CD4-positive, alpha-beta T cell treated with Interleukin-15 for 1 hour (primary cell): ENCODE data around the gene TMEM238.

Experiments used
- DNase-seq: peaks from one replicate; pipeline ENCODE4 v3.0.0-alpha.2; 2020

Gene TMEM238

DNA sequence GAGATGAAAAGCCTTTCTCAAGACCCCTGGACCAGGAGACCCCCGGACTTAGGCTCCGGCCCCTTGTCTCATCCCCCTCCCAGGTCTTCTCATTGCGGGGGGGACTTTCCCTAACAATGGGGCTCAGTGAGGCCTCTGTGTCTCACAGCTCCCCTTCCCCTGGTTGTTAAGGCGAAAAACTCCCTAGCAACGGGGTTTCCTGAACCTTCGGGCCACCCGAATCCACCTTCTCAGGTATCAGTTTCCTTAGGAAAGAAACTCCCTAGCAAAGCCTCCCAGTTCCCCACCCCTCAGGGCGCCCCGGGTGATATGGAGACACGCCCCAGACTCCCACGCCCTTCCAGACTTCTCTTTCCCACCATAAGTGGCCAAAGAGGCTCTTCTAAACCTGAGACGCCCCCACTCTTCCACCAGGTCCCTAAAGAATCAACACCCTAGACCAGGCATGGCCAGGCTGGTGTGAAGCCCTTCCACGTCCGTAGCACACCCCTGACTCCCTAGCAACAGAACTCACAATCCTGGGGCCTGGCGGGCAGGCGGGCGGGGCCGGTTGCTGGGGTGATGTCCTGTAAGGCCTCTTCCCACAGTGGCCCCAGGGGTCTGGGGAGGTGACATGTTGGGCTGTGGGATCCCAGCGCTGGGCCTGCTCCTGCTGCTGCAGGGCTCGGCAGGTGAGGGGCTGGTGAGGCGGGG, 7.7 kb downstream of the TMEM238 start, which contains the start of gene TMEM190:
Gene TMEM190, plus strand, starts transcription at position 586 of the 693 bp plus-strand sequence. Its CDS starts 28 bp downstream, at position 614.
- DNase-seq = no peak

GRCh38 chr19:55373993-55374757, 9.9 kb downstream of the TMEM238 start:
- DNase-seq = no peak

DNA sequence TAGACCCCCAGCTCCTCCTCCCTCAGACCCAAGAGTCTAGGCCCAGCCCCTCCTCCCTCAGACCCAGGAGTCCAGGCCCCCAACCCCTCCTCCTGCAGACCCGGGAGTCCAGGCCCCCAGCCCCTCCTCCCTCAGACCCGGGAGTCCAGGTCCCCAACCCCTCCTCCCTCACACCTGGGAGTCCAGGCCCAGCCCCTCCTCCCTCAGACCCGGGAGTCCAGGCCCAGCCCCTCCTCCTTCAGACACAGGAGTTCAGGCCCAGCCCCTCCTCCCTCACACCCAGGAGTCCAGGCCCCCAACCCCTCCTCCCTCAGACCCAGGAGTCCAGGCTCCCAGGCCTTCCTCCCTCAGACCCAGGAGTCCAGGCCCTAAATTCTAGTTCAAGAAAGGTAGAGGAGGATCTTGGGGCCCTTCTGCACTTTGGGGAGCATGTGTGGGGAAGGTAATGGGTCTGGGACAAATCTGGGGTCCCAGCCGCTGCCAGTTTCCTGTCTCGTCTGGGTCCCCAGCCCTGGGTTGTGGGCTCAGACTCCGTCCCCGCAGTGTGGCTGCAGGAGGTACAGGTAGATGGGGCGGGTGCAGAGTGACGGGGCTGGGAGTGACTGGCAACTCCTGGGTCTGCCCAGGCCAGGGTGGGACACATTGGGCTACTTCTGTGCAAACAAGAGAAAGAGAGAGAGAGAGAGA, 10.6 kb downstream of the TMEM238 start:
- DNase-seq = no peak

DNA sequence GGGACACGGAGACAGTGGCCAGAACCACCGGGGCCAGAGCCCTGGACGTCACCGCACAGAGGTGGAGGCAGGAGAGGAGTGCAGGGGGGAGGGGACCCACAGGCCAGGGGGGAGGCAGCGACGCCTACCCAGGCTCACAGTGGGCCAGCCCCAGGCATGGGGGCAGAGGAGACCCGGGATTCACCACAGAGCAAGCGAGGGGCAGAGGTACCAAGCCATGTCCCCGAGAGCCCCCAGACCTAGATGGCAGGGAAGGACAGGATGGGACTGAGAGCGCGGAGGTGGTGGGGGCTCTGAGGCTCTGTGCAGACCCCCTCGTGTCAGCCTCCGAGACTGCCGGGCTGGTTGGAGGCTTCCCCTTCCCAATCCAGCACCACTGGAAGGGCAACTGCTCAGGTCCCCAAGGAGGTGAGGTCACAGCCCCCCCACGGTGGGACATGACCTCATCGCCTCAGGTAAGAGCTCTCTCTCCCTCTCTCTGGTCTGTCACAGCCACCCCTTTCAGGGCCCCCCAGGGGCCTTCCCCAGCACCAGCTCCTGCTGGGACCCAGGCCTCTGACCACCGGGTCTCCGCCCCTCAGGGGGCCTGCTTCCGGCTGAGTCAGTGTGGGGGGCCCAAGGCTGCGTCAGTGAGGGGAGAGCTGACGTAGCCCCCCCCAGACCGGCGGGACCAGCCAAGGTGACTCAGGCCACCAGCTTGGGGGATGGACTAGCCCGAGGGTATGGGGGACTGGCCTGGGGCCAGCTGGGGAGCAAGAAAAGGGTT, 11.6 kb downstream of the TMEM238 start:
- DNase-seq = no peak

DNA sequence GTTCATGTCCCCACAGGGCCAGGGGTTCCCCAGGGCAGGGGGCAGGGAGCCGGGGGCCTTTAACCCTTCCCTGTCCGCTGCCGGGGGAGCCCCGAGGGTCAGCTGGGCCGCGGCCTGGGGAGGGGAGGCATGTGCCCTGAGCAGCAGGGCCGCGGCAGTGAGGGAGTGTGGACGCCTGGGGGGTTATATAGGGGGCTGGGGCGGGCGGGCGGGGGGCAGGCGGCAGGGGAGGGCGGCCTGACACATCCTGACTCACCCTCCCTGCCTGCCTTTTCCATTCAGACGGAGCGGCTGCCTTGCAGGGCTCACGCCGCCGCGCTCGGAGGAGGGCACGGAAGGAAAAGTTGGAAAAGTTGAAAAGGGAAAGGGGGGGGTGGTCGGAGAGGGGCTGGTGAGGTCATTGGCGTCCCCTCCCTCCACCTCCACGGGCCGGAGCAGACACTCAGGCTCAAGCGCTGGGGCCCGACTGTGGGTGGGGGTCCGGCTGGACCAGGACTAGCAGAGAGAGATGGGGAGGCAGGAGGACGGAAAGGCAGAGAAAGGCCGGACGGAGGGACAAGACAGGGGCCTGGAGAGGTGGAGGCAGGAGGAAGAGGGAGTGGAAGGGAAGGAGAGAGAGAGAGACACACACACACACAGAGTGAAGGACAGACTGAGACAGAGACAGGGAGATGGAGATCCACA, 13.6 kb downstream of the TMEM238 start, which contains the start of gene IL11:
Gene IL11, minus strand, starts transcription at position 159 of the 684 bp plus-strand sequence. Its CDS starts 153 bp downstream, at position 6.
- no peak for DNase-seq

GRCh38 chr19:55369653-55370304, 14.3 kb downstream of the TMEM238 start:
- peak; percentile 29 for DNase-seq

DNA sequence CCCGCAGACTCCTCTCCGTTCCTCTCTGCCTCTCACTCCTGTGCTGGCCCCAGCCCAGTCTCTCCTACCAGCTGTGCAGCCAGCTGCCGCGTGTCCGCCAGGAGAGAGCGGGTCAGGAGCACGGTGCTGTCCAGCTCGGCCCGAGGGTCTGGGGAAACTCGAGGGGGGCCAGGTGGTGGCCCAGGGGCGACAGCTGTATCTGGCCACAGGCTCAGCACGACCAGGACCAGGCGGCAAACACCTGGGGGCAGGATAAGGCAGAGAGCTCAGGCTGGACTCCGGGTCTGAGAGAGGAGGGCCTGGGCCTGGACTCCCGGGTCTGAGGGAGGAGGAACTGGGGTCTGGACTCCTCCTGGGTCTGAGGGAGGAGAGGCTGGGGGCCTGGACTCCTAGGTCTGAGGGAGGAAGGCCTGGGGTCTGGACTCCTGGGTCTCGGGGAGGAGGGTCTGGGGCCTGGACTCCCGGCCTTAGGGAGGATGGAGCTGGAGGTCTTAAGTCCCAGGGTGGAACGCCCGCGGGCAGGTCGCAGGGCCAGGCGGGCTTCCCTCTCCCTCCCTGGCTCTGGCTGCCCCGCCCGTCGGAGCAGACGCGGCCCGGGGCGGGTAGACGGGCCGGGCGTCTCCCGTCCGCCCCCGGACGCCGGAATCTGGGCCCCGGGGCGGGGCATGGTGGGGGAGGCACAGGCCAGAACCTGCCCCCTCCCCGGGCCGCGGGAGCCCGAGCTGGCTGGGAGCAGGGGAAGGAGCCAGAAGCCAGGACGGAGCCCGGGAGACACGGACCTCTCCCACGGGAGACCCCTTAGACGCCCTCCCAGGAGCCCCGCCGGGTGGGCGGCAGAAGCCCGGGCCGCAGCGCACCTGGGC, 15.2 kb downstream of the TMEM238 start:
- no peak for DNase-seq

GRCh38 chr19:55368106-55368505, 16.0 kb downstream of the TMEM238 start:
- no peak for DNase-seq

GRCh38 chr19:55366790-55367189, 17.3 kb downstream of the TMEM238 start:
- no peak for DNase-seq

GRCh38 chr19:55365964-55366363, 18.1 kb downstream of the TMEM238 start:
- DNase-seq = no peak

GRCh38 chr19:55365245-55365644, 18.8 kb downstream of the TMEM238 start:
- DNase-seq = no peak

GRCh38 chr19:55362990-55363716, 20.9 kb downstream of the TMEM238 start, which contains the start of gene GARIN5B:
GARIN5B (minus strand) TSS chr19:55363260; CDS start chr19:55363066, 194 bp downstream.
- no peak for DNase-seq

DNA sequence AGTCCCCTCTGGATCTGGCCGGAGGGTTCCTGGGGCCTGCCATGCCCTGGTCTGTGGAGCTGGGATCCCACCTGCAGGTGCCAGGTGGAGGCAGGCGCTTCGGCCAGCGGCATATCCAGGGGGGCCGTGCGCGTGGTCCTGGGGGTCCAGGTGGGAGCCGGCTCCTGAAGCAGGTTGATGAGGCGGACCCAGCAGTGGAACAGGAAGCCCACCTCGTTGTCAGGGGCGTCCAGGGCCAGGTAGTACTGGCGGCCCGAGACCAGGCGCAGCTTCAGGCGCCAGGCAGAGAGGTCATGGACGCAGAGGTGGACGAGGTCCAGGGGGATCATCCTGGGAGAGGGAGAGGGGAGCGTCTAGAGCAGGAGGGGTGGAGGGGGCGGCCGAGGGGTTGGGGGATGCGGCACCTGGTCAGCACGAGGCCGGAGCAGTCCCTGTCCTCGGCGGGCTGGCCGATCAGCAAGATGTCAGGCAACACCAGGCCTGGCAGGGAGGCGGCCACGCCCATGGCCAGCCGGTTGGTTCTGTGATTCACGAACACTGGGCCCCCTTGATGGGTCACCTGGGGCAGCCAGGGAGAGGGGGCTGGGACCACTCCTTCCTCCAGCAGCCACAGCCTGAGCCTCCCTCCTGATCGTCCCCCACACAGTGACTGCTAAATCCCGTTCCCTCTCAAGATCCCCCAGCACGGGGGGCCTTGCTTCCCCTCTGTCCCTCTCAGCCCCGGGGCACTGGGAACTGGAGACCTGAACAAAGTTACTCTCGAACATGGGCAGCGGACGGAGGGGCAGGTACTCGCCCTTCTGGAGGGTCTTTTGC, 21.7 kb downstream of the TMEM238 start:
- DNase-seq = no peak

DNA sequence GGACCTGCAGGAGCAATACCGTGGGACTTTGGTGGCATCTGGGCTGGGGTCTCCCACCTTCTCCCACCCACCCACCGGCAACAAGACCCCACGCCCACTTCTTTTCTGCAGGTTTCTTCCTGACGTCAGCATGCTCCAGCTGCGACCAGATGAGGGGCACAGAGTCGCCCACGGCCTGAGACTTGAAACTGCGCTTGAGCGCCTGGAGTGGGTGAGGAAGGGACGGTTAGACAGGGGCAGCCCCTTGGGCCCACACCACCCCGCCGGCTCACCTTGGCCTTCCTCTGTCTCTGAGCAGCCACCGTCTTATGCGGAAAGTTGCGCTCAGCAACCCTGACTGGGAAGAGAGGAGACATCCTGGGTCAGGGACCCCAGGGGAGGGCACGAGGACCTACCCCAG, 23.2 kb downstream of the TMEM238 start:
- DNase-seq = no peak

DNA sequence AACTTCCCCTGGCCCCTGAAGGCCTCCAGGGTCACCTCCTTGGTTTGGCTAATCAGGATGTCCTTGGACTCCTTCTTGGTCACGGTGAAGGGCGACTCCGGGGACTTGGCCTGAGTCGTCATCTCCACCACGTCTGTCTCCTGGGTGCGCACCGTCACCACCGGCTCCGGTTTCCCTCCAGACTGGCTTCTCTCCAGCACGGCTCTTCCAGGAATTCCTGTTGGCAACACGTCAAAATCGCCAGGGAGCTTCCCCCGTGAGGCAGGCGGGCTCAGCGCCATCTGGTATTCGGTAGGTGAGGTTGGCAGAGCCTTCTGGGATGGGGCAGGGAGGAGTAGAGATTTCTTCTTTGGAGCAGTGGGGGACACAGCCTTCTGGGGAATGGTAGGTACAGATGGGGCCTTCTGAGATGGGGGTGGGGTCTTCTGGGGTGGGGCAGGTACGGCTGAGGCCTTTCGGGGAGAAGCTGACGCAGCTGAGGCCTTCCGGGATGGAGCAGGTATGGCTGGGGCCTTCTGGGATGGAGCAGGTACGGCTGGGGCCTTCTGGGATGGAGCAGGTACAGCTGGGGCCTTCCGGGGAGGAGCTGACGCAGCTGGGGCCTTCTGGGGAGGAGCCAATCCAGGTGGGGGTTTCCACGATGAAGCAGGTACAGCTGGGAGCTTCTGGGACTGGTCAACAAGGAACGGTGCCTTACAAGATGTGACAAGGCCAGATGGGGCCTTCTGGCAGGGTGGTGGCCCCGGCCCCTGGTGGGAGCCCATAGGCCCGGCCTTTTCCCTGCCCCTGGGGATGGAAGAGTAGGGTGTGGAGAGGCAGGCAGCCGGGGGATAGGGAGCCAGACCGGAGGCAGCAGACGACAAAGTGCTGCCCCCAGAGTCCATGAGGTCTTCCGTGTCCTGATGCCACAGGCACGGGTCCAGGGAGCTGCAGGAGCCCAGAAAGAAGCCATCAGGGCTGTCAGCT, 24.9 kb downstream of the TMEM238 start:
- DNase-seq = no peak

- DNase-seq = no peak
These were observed 25.6 kb downstream of the TMEM238 start for GRCh38 chr19:55358493-55358892.

DNA sequence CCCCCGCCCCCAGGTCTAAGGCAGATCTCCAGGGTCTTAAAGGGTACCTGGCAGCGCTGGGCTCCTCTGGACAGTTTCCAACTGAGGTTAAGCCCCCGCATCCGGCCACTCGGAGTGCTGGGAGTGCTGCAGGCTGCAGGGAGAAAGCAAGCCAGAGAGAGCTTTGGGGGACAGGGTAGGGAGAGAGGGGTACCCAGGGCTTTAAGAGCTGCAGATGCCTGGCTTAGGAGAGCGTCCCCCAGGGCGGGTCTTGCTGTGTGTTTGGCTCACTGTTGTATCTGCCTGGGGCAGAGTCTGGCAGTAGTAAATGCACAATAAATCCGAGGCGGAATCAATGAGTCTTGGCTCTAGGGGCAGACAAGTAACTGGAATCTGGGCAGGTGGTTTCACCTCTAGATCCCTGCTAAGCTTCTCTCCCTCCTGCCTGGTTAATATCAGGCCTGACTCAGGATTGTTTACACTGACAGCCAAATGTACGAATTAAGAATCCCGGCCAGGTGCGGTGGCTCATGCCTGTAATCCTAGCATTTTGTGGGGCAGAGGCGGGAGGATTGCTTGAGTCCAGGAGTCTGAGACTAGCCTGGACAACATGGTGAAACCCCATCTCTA, 28.8 kb downstream of the TMEM238 start:
- DNase-seq = no peak
